Adipose tissue (tissue), 3 donors: Measurements from ENCODE around the gene IFNA5. TPM values are rescaled to one million over a fixed set of nuclear protein-coding genes. Genes with fewer than 3 reads are reported as not detected.

Experiments used
- polyA plus RNA-seq, 3 donors: library from polyadenylated mRNA; stranded (reverse); fragments of 200-250 nt; gene quantifications; one replicate each; pipeline ENCODE4 v1.2.3, GENCODE V29; 2013
- donor health status: healthy with polysubstance abuse.
- donor health status: Bipolar disorder and iron deficiency.
- donor health status: healthy.

Gene IFNA5
- polyA plus RNA-seq, 3 donors = not detected

Other genes starting within 250 kb of the IFNA5 start
- gene IFNB1, start 227.4 kb downstream of the IFNA5 start, polyA plus RNA-seq = not detected
- not detected for gene IFNW1, start 163.5 kb downstream of the IFNA5 start, polyA plus RNA-seq
- not detected for gene IFNA21, start 138.7 kb downstream of the IFNA5 start, polyA plus RNA-seq
- gene IFNA4, start 117.7 kb downstream of the IFNA5 start, polyA plus RNA-seq = not detected
- gene IFNA7, start 103.1 kb downstream of the IFNA5 start, polyA plus RNA-seq = not detected
- not detected for gene IFNA10, start 98.2 kb downstream of the IFNA5 start, polyA plus RNA-seq
- gene IFNA16, start 88.0 kb downstream of the IFNA5 start, polyA plus RNA-seq = not detected
- gene IFNA17, start 77.1 kb downstream of the IFNA5 start, polyA plus RNA-seq = not detected
- gene IFNA14, start 65.3 kb downstream of the IFNA5 start, polyA plus RNA-seq = not detected
- 1 to 10 TPM; 5.0 to 8.8 (median 7.8) TPM for gene KLHL9, start 30.1 kb upstream of the IFNA5 start, polyA plus RNA-seq
- not detected for gene IFNA6, start 45.6 kb upstream of the IFNA5 start, polyA plus RNA-seq
- not detected for gene IFNA13, start 62.7 kb upstream of the IFNA5 start, polyA plus RNA-seq
- under 1 TPM in 1 of 3 donors, not detected in 2; 0.56 TPM for gene IFNA2, start 80.1 kb upstream of the IFNA5 start, polyA plus RNA-seq
- not detected for gene IFNA8, start 103.8 kb upstream of the IFNA5 start, polyA plus RNA-seq
- gene IFNA1, start 135.1 kb upstream of the IFNA5 start, polyA plus RNA-seq = not detected
- not detected for gene IFNE, start 177.0 kb upstream of the IFNA5 start, polyA plus RNA-seq